Peyer's patch (tissue), 4 donors: Measurements from ENCODE around the gene RNF130.

Experiments used
- CTCF ChIP-seq, 6 experiments: fragments of 450-650 bp in 4 of 6; fragments of 200-600 bp in 2 of 6; sonication (generic) in 1 of 6; IDR thresholded peaks; one replicate each; pipeline ENCODE4 v1.5.1; 2017 to 2019; ENCODE audit warnings: antibody characterized with exemption in 6 of 6, mild to moderate bottlenecking in 3 of 6, moderate library complexity in 1 of 6
- POLR2A ChIP-seq, 2 donors: fragments of 450-650 bp; IDR thresholded peaks; one replicate each; pipeline ENCODE4 v1.5.1; 2017; ENCODE audit warnings: antibody characterized with exemption in 2 of 2, mild to moderate bottlenecking in 2 of 2, moderate library complexity in 2 of 2

GRCh38 chr5:179986328-179986727 lies 85.2 kb downstream of the RNF130 start:
- peak in 1 of 6 experiments; percentile 14 for TF ChIP-seq CTCF (IDR thresholded peaks at IDR 0.05)
- TF ChIP-seq POLR2A (IDR thresholded peaks at IDR 0.05), result no peak
